WTC11 (cell line): ENCODE data around the gene KLHL5. TPM values are rescaled to one million over a fixed set of nuclear protein-coding genes. Genes with fewer than 3 reads are reported as not detected.
"Not testable (repeated sequence)": the region's sequence is repeated elsewhere in the genome, so short reads cannot be mapped to it uniquely, and the experiment has no call there.

ENCODE experiments used
- ATAC-seq: fragments of 200-7000 bp; cut with Tn5 transposase; 2 replicates; pipeline ENCODE4 v1.10.0; 2021; ENCODE audit warnings: mild to moderate bottlenecking, moderate library complexity
- CTCF ChIA-PET: fragments of 300-600 bp; sonication (Branson Sonifier 250); formaldehyde crosslinking; loops from one replicate; lab custom pipeline; 2021; ENCODE audit warnings: antibody characterized with exemption; lab: Charles Lee
- POLR2A ChIA-PET: fragments of 350-600 bp; sonication (Branson Sonifier 250); formaldehyde crosslinking; loops from one replicate; lab custom pipeline; 2021; ENCODE audit warnings: antibody characterized with exemption; lab: Charles Lee
- DNase-seq: peaks from one replicate; pipeline ENCODE4 v3.0.0; 2021; ENCODE audit warnings: low spot score
- H3K27ac Mint-ChIP-seq: 2 replicates; pipeline ENCODE4 v1.8.0; 2021; ENCODE audit warnings: mixed read lengths
- H3K27me3 Mint-ChIP-seq: 2 replicates; pipeline ENCODE4 v1.8.0; 2021; ENCODE audit warnings: low read depth, mild to moderate bottlenecking, moderate library complexity, mixed read lengths
- H3K36me3 Mint-ChIP-seq: 2 replicates; pipeline ENCODE4 v1.8.0; 2021; ENCODE audit warnings: mixed read lengths
- H3K4me1 Mint-ChIP-seq: 2 replicates; pipeline ENCODE4 v1.8.0; 2022; ENCODE audit warnings: mixed read lengths
- H3K4me3 Mint-ChIP-seq: 2 replicates; pipeline ENCODE4 v1.8.0; 2021; ENCODE audit warnings: mild to moderate bottlenecking, moderate library complexity, mixed read lengths
- H3K9me3 Mint-ChIP-seq: 2 replicates; pipeline ENCODE4 v1.8.0; 2021; ENCODE audit warnings: mixed read lengths
- CBFB ChIP-seq: sonication (generic); formaldehyde crosslinking; IDR thresholded peaks from 2 replicates; pipeline ENCODE4 v1.8.1; 2022; ENCODE audit warnings: mild to moderate bottlenecking, low read depth, missing genetic modification reagents
- EMX1 ChIP-seq: fragments of 250-450 bp; sonication (Bioruptor Pico); IDR thresholded peaks from 2 replicates; pipeline ENCODE4 v1.8.0; 2021; ENCODE audit warnings: mild to moderate bottlenecking
- ESRRA ChIP-seq: sonication (generic); formaldehyde crosslinking; IDR thresholded peaks from 2 replicates; pipeline ENCODE4 v1.8.1; 2022; ENCODE audit warnings: mild to moderate bottlenecking, missing genetic modification reagents, borderline replicate concordance
- JAZF1 ChIP-seq: fragments of 250-450 bp; sonication (Bioruptor Pico); IDR thresholded peaks from 2 replicates; pipeline ENCODE4 v1.9.0; 2021; ENCODE audit warnings: moderate library complexity, mild to moderate bottlenecking, inconsistent platforms
- NR1H2 ChIP-seq: sonication (generic); formaldehyde crosslinking; IDR thresholded peaks from 2 replicates; pipeline ENCODE4 v1.9.0; 2021; ENCODE audit warnings: mild to moderate bottlenecking, moderate library complexity, missing genetic modification reagents
- TEAD4 ChIP-seq: sonication (generic); formaldehyde crosslinking; IDR thresholded peaks from 2 replicates; pipeline ENCODE4 v1.8.0; 2022; ENCODE audit warnings: mild to moderate bottlenecking, missing genetic modification reagents
- ZNF138 ChIP-seq: sonication (generic); formaldehyde crosslinking; conservative IDR thresholded peaks from 2 replicates; pipeline ENCODE4 v1.8.1; 2022; ENCODE audit warnings: mild to moderate bottlenecking, moderate library complexity, missing genetic modification reagents
- ZNF232 ChIP-seq: sonication (generic); formaldehyde crosslinking; IDR thresholded peaks from 2 replicates; pipeline ENCODE4 v1.8.0; 2022; ENCODE audit warnings: mild to moderate bottlenecking, missing genetic modification reagents
- total RNA-seq: library from RNA; stranded (reverse); gene quantifications from 3 replicates; pipeline ENCODE4 v1.2.3, GENCODE V29; 2021
- TF ChIP-seq, protein P1 (sequence below): sonication (generic); formaldehyde crosslinking; conservative IDR thresholded peaks from 2 replicates; pipeline ENCODE4 v1.8.1; 2023; ENCODE audit warnings: mild to moderate bottlenecking, low read depth, missing genetic modification reagents, moderate library complexity
- TF ChIP-seq, protein P2 (sequence below): sonication (generic); formaldehyde crosslinking; IDR thresholded peaks from 2 replicates; pipeline ENCODE4 v1.8.1; 2023; ENCODE audit warnings: mild to moderate bottlenecking, missing genetic modification reagents, borderline replicate concordance
- TF ChIP-seq, protein P3 (sequence below): sonication (generic); formaldehyde crosslinking; conservative IDR thresholded peaks from 2 replicates; pipeline ENCODE4 v1.8.1; 2022; ENCODE audit warnings: mild to moderate bottlenecking, missing genetic modification reagents
- TF ChIP-seq, protein P4 (sequence below): fragments of 250-450 bp; sonication (Bioruptor Pico); IDR thresholded peaks from 2 replicates; pipeline ENCODE4 v1.9.0; 2021; ENCODE audit warnings: mild to moderate bottlenecking, borderline replicate concordance

Gene KLHL5
- total RNA-seq, 1 experiment from 2014 or later, result 21.1 TPM

DNA sequence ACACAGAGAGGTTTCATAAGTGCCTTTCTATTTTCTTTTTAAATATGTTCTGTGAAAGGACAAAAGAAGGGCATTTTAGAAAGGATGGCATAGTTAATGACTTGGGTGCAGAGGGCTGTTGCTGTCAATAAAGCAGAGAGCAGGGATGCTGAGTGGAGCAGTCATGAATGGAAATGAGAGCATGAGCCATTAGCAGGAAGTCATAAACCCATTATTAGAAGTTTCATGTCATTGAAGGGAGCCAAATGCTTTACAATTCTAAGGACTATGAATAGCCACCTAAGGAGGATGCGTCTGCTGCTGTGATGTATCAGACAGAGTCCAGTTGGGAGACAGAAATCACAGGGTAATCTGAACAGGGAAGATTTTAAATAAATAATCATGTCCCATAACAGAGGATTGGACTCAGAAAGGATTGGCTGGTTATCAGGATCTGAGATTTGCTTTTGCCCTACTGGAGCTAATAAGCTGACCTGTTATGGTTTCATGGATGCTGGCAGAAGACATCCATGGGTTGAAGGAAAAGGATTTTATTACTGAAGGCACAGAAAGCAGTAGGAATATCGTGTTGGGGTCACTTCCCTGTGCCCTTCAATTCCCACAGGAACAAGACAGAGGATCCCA lies 72.8 kb downstream of the KLHL5 start:
- Mint-ChIP-seq H3K9me3 (peaks cover 13% of the 10 kb centered on the region), H3K27me3 (no peaks in the 10 kb centered on the region), H3K27ac (no peak overlapping the region), H3K36me3 (peaks cover 8% of the 10 kb centered on the region), H3K4me3 (no peak overlapping the region), H3K4me1 (peaks cover 6% of the 10 kb centered on the region; the same call in 1 of the 2 replicates)
- ChIA-PET POLR2A (no interaction called here), CTCF (interaction anchor here (0.6 to 2.5 kb wide), 31 partner anchors 9 to 375 kb away, joined by 3 to 33 read pairs (median 4); partner anchors contain the start of genes FAM114A1 and KLHL5)
- DNase-seq, result no peak
- no peak for TF ChIP-seq ESRRA (CRISPR knock-in tag)
- TF ChIP-seq, protein P1, sequence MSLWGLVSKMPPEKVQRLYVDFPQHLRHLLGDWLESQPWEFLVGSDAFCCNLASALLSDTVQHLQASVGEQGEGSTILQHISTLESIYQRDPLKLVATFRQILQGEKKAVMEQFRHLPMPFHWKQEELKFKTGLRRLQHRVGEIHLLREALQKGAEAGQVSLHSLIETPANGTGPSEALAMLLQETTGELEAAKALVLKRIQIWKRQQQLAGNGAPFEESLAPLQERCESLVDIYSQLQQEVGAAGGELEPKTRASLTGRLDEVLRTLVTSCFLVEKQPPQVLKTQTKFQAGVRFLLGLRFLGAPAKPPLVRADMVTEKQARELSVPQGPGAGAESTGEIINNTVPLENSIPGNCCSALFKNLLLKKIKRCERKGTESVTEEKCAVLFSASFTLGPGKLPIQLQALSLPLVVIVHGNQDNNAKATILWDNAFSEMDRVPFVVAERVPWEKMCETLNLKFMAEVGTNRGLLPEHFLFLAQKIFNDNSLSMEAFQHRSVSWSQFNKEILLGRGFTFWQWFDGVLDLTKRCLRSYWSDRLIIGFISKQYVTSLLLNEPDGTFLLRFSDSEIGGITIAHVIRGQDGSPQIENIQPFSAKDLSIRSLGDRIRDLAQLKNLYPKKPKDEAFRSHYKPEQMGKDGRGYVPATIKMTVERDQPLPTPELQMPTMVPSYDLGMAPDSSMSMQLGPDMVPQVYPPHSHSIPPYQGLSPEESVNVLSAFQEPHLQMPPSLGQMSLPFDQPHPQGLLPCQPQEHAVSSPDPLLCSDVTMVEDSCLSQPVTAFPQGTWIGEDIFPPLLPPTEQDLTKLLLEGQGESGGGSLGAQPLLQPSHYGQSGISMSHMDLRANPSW, result no peak
- TF ChIP-seq NR1H2 (CRISPR knock-in tag), result no peak
- no peak for ATAC-seq

DNA sequence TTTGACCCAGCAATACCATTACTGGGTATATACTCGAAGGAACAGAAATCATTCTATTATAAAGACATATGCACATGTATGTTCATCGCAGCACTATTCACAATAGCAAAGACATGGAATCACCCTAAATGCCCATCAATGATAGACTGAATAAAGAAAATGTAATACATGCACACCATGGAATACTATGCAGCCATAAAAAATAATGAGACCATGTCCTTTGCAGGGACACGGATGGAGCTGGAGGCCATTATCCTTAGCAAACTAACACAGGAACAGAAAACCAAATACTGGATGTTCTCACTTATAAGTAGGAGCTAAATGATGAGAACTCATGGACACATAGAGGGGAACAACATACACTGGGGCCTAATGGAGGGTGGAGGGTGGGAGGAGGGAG lies 76.2 kb downstream of the KLHL5 start:
- H3K27me3 Mint-ChIP-seq, ATAC-seq, H3K4me3 Mint-ChIP-seq, CTCF ChIA-PET, H3K36me3 Mint-ChIP-seq, H3K9me3 Mint-ChIP-seq, POLR2A ChIA-PET, H3K27ac Mint-ChIP-seq, H3K4me1 Mint-ChIP-seq, DNase-seq: not testable (repeated sequence)

DNA sequence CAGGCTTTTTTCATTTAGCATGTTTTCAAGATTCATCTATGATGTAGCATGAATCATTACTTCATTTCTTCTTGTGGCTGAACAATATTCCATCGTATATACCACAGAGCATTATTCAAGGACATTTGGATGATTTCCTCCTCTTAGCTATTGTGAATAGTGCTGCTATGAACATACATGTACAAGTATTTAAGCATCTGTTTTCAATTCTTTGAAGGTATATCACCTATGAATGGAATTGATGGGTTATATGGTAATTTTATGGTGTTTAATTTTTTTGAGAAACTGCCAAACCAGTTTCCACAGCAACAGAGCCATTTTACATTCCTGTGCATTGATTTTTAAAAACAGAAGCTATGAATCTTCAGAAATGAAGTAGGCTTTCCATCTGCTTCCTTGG lies 84.2 kb downstream of the KLHL5 start:
- Mint-ChIP-seq H3K27ac (no peak overlapping the region), H3K9me3 (no peaks in the 10 kb centered on the region), H3K4me1 (no peaks in the 10 kb centered on the region), H3K27me3 (no peaks in the 10 kb centered on the region), H3K36me3 (no peaks in the 10 kb centered on the region), H3K4me3 (no peak overlapping the region)
- POLR2A ChIA-PET, result interaction anchor here (0.6 kb wide), 1 partner anchor 269 kb away, joined by 7 read pairs; no protein-coding TSS in a partner anchor
- DNase-seq (no peak), ATAC-seq (no peak)
- no peak for TF ChIP-seq EMX1 (CRISPR knock-in tag)
- TF ChIP-seq, protein P2, sequence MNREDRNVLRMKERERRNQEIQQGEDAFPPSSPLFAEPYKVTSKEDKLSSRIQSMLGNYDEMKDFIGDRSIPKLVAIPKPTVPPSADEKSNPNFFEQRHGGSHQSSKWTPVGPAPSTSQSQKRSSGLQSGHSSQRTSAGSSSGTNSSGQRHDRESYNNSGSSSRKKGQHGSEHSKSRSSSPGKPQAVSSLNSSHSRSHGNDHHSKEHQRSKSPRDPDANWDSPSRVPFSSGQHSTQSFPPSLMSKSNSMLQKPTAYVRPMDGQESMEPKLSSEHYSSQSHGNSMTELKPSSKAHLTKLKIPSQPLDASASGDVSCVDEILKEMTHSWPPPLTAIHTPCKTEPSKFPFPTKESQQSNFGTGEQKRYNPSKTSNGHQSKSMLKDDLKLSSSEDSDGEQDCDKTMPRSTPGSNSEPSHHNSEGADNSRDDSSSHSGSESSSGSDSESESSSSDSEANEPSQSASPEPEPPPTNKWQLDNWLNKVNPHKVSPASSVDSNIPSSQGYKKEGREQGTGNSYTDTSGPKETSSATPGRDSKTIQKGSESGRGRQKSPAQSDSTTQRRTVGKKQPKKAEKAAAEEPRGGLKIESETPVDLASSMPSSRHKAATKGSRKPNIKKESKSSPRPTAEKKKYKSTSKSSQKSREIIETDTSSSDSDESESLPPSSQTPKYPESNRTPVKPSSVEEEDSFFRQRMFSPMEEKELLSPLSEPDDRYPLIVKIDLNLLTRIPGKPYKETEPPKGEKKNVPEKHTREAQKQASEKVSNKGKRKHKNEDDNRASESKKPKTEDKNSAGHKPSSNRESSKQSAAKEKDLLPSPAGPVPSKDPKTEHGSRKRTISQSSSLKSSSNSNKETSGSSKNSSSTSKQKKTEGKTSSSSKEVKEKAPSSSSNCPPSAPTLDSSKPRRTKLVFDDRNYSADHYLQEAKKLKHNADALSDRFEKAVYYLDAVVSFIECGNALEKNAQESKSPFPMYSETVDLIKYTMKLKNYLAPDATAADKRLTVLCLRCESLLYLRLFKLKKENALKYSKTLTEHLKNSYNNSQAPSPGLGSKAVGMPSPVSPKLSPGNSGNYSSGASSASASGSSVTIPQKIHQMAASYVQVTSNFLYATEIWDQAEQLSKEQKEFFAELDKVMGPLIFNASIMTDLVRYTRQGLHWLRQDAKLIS (CRISPR knock-in tag), result no peak
- TF ChIP-seq ZNF138, result no peak
- TF ChIP-seq TEAD4 (CRISPR knock-in tag), result no peak
- TF ChIP-seq CBFB, result no peak
- no peak for TF ChIP-seq ZNF232 (CRISPR knock-in tag)
- TF ChIP-seq, protein P3, sequence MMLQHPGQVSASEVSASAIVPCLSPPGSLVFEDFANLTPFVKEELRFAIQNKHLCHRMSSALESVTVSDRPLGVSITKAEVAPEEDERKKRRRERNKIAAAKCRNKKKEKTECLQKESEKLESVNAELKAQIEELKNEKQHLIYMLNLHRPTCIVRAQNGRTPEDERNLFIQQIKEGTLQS (CRISPR knock-in tag), result no peak
- TF ChIP-seq, protein P4, sequence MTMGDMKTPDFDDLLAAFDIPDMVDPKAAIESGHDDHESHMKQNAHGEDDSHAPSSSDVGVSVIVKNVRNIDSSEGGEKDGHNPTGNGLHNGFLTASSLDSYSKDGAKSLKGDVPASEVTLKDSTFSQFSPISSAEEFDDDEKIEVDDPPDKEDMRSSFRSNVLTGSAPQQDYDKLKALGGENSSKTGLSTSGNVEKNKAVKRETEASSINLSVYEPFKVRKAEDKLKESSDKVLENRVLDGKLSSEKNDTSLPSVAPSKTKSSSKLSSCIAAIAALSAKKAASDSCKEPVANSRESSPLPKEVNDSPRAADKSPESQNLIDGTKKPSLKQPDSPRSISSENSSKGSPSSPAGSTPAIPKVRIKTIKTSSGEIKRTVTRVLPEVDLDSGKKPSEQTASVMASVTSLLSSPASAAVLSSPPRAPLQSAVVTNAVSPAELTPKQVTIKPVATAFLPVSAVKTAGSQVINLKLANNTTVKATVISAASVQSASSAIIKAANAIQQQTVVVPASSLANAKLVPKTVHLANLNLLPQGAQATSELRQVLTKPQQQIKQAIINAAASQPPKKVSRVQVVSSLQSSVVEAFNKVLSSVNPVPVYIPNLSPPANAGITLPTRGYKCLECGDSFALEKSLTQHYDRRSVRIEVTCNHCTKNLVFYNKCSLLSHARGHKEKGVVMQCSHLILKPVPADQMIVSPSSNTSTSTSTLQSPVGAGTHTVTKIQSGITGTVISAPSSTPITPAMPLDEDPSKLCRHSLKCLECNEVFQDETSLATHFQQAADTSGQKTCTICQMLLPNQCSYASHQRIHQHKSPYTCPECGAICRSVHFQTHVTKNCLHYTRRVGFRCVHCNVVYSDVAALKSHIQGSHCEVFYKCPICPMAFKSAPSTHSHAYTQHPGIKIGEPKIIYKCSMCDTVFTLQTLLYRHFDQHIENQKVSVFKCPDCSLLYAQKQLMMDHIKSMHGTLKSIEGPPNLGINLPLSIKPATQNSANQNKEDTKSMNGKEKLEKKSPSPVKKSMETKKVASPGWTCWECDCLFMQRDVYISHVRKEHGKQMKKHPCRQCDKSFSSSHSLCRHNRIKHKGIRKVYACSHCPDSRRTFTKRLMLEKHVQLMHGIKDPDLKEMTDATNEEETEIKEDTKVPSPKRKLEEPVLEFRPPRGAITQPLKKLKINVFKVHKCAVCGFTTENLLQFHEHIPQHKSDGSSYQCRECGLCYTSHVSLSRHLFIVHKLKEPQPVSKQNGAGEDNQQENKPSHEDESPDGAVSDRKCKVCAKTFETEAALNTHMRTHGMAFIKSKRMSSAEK (CRISPR knock-in tag), result no peak
- no peak for TF ChIP-seq JAZF1 (CRISPR knock-in tag)
- CTCF ChIA-PET, result interaction anchor here (1.8 kb wide), 1 partner anchor 253 kb away, joined by 4 read pairs; no protein-coding TSS in a partner anchor
